WI38 (cell line): ENCODE data around the gene CTDSPL.

Experiments used
- H3K4me3 ChIP-seq: 2 replicates; pipeline ENCODE4 v1.5.1; 2011; ENCODE audit warnings: low read depth, mild to moderate bottlenecking, control low read depth, low read length
- TF ChIP-seq, protein P1 (sequence below): IDR thresholded peaks from 2 replicates; pipeline ENCODE4 v1.5.1; 2012; ENCODE audit warnings: low read depth, mild to moderate bottlenecking, control low read depth, low read length

The CTDSPL gene

DNA sequence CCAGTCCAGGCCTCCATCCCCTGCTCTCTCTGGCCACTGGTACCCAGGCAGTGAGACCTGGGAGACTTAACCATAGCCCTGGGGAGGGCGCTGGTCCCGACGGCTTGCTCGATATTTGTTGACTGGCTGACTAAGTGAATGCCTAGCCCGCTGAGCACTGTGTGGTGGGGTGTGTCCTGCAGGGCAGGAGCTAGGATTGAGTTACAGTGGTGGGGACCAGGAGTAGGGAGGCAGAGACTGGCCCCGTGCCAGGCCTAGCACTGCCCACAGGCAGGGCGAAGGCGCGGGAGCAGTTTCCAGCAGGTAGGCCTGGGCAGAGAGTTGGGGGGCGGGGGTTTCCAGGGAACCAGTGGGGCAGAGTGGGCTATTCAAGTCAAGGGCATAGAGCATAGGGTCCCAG, 128.8 kb downstream of the CTDSPL start, which contains the start of gene VILL:
TSS of gene VILL (plus strand) at position 260 of the 400 bp plus-strand sequence. CDS start 2,887 bp downstream, outside the sequence.
- TF ChIP-seq, protein P1, sequence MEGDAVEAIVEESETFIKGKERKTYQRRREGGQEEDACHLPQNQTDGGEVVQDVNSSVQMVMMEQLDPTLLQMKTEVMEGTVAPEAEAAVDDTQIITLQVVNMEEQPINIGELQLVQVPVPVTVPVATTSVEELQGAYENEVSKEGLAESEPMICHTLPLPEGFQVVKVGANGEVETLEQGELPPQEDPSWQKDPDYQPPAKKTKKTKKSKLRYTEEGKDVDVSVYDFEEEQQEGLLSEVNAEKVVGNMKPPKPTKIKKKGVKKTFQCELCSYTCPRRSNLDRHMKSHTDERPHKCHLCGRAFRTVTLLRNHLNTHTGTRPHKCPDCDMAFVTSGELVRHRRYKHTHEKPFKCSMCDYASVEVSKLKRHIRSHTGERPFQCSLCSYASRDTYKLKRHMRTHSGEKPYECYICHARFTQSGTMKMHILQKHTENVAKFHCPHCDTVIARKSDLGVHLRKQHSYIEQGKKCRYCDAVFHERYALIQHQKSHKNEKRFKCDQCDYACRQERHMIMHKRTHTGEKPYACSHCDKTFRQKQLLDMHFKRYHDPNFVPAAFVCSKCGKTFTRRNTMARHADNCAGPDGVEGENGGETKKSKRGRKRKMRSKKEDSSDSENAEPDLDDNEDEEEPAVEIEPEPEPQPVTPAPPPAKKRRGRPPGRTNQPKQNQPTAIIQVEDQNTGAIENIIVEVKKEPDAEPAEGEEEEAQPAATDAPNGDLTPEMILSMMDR: no peak
- no peak within 1 kb of the TSS for H3K4me3 ChIP-seq

DNA sequence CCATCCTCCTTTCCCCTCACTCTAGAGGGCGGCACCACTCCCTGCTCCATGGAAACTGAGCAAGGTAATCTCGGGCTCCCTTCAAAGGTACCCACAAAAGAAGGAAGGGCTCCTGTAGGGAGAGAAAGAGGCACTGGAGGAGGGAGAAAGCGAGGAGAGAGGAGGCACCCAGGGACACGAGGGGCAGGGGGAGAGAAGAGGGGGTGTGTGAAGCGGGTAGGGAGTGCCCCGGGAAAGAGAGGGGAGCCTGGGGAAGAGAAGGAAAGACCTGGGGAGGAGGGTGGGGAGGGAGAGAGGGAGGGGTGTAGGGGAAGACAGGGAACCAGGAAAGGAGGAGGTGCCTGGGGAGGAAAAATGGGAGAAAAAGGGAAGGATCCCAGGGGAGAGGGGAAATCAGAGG, 129.4 kb downstream of the CTDSPL start:
- TF ChIP-seq, protein P1: no peak
- H3K4me3 ChIP-seq: no peak overlapping the region

DNA sequence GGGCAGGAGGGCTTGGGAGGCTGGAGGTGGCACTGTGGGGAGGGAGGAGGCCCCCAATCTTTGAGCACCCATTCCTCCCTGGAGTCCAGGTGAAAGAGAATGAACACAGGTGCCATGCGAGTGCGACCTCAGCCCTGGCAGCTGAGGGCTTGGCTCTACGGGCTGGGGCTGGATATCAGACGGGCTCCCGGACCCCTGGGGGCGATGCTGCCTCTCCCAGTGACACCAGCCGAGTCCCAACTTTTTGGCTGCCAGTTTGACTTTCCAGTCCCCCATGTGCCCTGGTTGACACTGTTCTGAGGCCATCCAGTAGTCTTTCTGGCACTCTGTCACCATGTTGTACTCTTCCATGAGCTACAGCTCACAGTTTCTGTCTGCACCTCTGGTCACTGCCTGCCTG, 130.1 kb downstream of the CTDSPL start:
- TF ChIP-seq, protein P1: no peak
- H3K4me3 ChIP-seq: no peak overlapping the region

DNA sequence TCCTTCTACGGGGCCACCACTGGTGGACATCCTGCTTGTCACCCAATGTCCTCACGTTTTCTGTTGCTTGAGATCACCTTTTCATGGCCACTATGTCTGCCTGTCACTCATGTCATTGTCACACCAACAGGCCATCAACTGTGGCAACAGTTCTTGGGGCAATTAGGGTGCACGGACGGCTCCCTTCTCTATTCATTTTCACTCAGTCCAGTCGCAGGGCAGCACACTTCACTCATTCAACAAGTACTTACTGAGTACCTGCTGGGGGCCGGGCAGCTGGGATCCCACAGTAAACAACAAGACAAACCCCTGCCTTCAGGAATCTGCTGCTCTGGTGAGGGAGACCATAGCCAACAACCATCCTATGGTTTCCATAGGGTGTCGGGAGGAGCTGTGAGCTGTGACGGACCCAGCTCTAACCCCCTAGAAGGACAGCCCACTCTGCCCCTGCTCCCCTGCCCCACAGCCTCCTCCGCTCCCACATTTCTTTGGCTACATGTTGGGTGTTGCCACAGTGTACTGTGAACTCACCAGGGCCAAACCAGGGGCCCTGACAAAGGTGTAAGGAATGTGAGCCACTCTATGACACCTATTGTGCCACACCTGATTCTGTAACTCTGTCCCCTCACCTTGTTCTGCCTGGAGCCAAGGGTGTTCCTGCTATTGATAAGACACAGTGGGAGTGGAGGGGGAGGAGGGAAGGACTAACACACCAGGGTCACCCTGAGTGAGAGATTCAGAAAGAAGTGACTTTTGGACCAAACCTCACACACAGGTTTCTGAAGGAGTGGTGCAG, 130.8 kb downstream of the CTDSPL start:
- TF ChIP-seq, protein P1: no peak

DNA sequence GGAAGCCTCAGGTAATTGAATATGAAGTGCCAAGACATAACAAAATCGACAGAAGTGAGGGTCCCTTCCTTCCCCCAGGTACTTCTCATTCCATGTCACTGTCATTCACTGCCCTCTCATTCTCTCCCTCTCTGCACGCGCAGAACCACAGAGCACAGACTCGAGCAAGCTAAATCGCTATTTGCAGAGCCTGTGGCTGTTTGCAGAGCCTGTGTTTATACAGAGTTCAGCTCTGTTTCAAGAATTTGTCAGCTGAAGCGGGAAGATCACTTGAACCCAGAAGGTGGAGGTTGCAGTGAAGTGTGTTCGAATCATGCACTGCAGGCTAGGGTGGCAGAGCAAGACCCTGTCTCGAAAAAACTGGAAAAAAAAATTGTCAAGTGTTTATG, 131.4 kb downstream of the CTDSPL start:
- H3K4me3 ChIP-seq: no peak overlapping the region
- TF ChIP-seq, protein P1: no peak

More for the DNA sequence above, 130.8 kb downstream of the CTDSPL start:
- H3K4me3 ChIP-seq: no peak overlapping the region

DNA sequence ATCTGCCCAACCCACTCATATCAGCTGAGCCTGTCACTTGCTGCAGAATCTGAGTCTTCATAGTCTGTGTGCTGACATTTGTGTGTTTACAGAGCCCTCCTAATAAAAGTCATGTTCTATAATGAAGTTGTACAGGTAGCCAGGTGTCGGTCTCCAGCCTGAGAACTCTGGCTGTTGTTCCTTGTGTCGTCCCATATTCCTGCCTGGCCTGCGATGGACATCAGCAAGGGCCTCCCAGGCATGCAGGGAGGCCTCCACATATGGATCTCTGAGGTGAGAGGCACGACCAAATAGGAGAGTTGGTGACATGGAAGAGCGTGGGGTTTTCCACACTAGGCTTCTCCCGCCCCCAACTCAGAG, 131.8 kb downstream of the CTDSPL start:
- TF ChIP-seq, protein P1: no peak
- peak overlapping the region; percentile 54 for H3K4me3 ChIP-seq

DNA sequence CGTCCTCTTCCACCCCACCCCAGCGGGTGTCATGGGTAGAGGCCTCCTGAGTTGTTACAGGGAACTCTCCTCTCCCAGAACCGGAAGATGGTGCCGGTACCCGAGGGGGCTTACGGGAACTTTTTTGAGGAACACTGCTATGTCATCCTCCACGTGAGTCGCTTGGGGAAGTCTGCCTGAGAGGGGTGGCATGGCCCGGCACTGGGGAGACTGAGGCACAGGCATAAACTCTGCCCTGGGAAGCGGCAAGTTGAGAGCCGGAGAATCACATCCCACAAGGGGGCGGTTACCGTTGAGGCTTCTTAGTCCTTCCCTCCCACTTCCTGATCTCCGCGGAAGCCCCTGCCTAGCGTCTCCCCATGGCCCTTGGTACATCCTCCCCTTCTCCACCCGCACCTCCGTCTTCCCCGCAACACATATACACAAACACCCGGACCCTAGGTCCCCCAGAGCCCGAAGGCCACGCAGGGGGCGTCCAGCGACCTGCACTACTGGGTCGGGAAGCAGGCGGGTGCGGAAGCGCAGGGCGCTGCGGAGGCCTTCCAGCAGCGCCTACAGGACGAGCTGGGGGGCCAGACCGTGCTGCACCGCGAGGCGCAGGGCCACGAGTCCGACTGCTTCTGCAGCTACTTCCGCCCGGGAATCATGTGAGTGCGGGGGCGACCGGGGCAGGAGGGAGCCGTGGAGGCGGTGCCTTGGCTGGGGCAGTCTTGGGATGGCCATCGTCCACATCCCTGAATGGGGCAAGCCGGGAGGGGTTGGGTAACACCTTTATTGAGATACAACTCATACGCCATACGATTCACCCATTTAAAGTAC, 132.3 kb downstream of the CTDSPL start:
- TF ChIP-seq, protein P1: no peak
- H3K4me3 ChIP-seq: peak overlapping the region; percentile 54
